Fibroblast of skin of back (primary cell): ENCODE measurements around the gene MTCL1.

Experiments used
- DNase-seq: peaks from one replicate; pipeline ENCODE4 v3.0.0-alpha.2; 2013

Gene MTCL1

DNA sequence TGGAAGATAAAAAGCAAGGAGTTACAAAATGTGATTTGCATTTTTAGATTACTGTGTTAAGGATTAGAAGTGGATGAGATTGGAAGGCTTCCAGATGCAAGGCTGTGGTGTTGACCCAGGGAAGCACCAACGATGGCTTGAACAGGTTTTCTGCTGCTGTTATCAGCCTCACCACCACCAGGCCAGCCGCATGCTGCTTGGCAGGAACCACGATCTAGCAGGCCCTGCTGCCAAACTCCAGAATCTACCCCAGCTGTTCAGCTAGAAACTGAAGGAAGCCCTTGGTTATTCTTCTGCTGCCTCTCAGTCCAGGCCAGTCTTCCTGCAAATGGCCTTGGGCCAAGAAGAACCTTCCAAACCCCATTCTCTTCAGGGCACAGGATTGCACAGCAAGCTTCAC, 133.9 kb downstream of the MTCL1 start:
- no peak for DNase-seq

- no peak for DNase-seq
Observed at GRCh38 chr18:8841781-8842485, 136.6 kb downstream of the MTCL1 start.

DNA sequence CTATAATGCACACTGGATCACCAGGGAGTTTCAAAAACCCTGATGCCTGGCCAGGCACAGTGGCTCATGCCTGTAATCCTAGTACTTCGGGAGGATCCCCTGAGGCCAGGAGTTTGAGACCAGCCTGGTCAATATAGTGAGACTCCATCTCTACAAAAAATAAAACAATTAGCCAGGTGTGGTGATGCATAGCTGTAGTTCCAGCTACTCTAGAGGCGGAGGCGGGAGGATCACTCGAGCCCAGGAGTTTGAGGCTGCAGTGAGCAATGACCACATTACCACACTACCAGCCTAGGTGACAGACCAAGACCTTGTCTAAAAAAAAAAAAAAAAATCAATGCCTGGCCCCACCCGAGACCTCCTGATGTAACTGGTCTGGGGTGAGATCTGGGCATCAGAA, 137.2 kb downstream of the MTCL1 start:
- DNase-seq: no peak

DNA sequence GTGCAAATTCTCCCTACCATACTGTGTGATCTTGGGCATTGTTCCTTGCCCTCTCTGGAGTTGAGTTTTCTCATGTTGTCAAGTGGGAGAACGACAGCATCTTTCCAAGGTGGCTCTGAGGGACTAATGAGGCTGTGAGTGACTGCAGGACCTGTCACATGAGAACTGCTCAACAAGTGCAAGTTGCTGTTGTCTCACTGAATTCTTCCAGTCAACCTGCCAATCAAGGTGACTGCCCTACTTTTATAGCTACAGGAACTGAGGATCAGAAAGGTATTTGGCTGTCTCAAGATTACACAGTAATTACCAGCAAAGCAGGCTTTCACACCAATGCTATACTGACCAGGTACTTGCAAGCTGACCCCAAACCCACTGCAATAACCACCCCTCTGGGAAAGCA, 137.6 kb downstream of the MTCL1 start:
- no peak for DNase-seq

DNA sequence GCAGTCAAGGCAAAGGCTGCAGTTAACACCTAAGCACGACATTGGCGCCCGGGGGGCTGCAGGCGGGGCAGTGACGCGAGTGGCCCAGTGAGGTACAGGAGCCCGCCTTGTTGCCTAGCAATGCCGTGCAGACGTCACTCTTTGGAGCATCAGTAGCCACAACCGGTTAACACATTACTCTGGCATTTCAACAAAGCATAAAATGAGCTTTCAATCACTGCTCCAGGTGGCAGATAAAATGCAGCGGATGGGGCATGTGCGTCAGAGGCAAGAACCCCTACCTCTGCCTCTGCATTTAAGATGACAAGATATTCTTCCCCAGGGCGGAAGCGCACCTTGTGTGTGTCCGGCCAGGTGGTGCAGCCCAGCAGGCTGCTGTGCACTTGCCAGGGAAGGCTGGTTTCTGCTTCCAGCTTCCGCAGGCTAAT, 139.4 kb downstream of the MTCL1 start:
- DNase-seq: no peak

GRCh38 chr18:8845506-8845905, 140.2 kb downstream of the MTCL1 start:
- DNase-seq: no peak

GRCh38 chr18:8847066-8847755, 141.9 kb downstream of the MTCL1 start:
- peak; percentile 49 for DNase-seq

- DNase-seq: no peak
Observed at GRCh38 chr18:8847900-8848299, 142.5 kb downstream of the MTCL1 start.

- no peak for DNase-seq
Observed at GRCh38 chr18:8848541-8848940, 143.2 kb downstream of the MTCL1 start.

DNA sequence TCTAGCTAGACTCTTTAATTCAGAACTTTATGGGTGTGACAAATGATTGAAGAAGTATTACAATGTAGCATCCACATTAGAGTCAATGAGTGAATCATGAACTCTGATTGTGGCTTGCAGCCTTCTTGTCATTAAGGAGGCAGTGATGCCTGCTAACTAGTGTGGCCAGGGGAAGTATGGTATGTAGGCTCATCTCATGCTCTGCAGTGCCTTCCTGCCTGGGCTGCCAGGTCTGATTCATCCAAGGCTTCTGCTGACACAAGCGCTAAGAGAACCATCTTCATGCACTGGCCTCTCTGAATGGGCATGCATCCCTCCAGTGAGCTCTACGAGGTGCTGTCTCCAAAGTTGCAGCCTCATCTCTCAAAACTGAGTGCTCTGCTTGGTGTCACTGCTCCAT, 144.3 kb downstream of the MTCL1 start:
- DNase-seq: peak; percentile 53

- no peak for DNase-seq
Observed at GRCh38 chr18:8851659-8852058, 146.3 kb downstream of the MTCL1 start.

DNA sequence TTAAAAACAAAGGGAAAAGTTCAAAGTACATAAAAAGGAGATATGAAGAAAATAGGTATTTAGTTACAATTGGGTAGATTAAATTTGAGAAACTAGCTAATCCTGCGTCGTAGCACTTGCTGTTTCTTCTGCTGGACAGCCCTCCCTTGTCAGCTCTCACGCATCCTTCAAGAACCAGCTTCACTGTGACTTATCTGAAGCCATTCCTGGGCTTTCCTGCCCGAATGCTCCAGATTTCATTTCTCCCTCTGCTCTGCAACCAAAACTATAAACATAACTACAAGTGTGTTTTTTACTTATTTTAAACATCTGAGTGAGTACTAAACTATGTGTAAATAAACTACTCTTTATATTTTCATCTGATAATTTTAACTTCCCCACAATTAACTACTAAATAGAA, 149.2 kb downstream of the MTCL1 start:
- no peak for DNase-seq

DNA sequence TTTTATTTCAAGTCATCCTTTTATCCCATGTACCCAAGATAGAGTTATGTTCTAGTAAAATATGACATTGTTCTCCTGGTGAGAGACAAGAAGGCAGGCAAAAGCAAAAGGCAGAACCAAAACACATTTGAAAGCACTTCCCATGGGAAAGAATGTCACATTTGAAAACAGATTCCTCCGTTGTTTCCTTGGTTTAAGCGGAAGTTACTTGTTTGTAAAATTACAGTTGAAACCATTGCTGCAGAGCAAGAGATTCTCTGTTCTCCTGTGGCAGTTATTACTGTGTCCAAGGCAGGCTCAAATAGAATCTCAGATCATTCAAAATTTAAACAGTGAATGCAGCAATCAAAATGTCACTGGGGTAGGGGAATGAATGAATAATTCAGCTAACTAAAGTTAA, 149.6 kb downstream of the MTCL1 start:
- no peak for DNase-seq

- DNase-seq: no peak
Observed at GRCh38 chr18:8856212-8856611, 150.9 kb downstream of the MTCL1 start.

- no peak for DNase-seq
Observed at GRCh38 chr18:8856769-8857393, 151.5 kb downstream of the MTCL1 start.

- DNase-seq: no peak
Observed at GRCh38 chr18:8857806-8858205, 152.4 kb downstream of the MTCL1 start.

GRCh38 chr18:8858888-8859511, 153.6 kb downstream of the MTCL1 start:
- DNase-seq: peak; percentile 96

DNA sequence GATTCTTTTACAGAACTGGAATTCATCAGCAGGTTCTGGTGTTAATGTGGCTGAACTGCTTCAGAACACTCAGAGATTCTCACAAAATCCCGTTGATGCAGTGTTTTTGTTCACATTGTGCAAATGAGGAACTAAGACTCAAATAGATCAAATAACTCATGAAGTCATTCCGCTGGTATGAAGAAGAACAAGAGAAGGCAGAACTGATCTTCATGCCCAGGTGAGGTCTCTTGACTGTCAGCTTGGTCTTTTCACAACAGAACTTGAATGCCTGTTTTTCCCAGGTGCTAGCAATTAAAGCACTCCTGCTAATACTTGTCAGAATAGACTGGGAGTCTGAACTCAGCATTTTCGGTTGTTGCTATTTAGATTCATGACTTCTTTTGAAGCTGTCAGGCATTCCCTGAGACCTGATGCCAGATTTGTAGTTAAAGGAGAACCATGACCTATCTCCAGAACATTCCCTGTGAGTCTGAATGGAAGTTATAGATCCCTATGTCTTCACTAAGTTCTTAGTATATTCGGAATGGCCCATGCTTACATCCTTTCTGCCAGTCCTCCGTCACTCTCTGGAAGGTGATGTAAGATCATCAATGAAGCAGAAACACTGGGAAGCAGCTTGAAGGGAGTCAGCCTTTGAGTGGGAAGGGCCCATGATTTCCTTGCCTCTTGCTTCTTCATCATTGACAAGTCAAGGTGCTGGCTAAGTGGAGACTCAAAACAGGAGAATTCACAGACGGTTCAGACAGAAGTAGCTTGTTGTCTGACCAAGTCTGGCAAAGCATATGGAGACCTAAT, 155.7 kb downstream of the MTCL1 start:
- no peak for DNase-seq

DNA sequence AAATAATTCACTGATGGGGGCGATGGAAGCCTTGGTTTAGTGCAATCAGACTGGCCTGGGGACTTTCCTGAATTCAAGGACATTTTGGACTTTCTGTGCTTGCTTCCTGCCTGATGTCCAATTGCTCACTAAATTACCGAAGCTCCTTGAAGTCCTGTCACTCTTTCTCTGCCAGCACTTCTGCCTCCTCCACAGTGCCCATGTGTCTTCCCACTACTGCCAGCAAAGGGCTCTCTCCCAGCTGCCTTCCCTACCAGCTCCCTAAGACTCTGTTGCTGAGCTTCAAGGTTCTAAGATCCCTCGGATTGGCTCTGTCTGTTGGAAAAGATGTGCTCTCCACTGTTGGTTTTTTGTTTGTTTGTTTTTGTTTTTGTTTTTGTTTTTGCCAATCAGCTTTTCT, 158.1 kb downstream of the MTCL1 start:
- DNase-seq: no peak

DNA sequence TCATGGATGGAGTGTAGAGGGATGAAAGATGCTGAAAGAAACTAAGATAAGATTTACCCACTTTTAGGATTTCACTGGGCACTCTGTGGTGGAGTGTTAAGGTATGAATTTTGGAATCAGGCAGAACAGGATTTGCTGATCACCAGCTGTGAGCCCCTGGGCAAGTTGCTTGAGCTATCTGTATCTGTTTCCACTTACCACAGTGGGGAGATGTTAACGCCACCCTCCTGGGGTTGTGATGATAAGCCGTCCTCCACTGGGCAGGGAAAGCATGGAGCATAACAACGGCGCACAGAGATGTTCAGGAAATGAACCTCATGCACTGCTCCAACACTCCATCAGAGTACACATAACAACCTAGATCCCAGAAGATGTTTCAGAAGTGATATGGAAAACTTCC, 160.6 kb downstream of the MTCL1 start:
- DNase-seq: no peak

DNA sequence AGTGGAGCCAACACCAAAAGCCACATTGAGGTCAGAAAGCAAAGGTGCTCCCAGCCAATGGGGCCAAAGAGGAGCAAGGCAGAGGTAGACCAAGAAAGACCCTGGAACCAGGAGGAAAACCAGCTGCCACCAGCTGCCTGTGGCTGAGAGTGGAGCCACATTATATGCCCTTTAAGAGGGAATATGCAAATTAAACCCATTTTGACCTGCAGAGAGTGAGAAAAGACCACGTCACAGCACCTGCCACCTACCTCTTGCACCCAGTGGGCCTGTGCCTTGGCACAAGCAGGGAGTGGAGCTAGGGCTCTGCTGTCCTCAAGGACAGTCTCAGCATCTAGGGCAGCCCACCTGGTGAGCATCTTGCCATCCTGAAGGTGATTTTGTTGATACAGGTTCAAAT, 161.3 kb downstream of the MTCL1 start:
- DNase-seq: no peak

DNA sequence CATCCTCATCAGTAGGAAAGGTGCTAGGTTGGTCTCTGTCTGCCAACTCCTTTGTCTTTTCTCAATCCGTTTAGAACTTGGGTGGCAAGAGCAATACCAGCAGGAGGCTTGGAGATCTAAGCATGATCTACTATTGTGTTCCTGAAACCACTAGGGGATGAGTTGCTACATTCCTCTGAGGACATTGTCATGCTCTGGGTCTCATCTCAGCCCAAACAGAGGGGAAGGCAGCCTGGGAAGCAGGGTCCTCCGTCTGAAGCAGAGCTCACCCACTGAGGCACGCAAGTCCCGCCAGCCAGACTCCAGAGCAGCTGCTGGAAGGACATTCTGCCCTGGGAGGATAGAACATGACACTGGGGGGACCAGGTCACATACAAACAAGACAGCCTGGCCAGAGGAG, 162.9 kb downstream of the MTCL1 start:
- no peak for DNase-seq
